Measurements from ENCODE around the gene RNF125.
"Not testable (repeated sequence)": the region's sequence is repeated elsewhere in the genome, so short reads cannot be mapped to it uniquely, and the experiment has no call there.

The RNF125 gene

GRCh38 chr18:32010124-32010721 is 8.4 kb upstream of the RNF125 start:
- H3K4me3 ChIP-seq (ENCODE audit: low read length), result no peak overlapping the region
- DNase-seq (ENCODE audit: low read depth), result no peak
- no peak for TF ChIP-seq CTCF (conservative IDR thresholded peaks at IDR 0.05; ENCODE audit: low read length)

GRCh38 chr18:32011193-32011592 is 7.4 kb upstream of the RNF125 start:
- TF ChIP-seq CTCF (conservative IDR thresholded peaks at IDR 0.05; ENCODE audit: low read length), result no peak
- no peak for DNase-seq (ENCODE audit: low read depth)
- no peak overlapping the region for H3K4me3 ChIP-seq (ENCODE audit: low read length)

GRCh38 chr18:32019251-32019948 is 775 bp downstream of the RNF125 start:
- H3K4me3 ChIP-seq (ENCODE audit: low read length), result peak overlapping the region; percentile 58
- DNase-seq (ENCODE audit: low read depth), result peak; percentile 8
- TF ChIP-seq CTCF (conservative IDR thresholded peaks at IDR 0.05; ENCODE audit: low read length), result no peak

GRCh38 chr18:32019949-32020625 is 1.5 kb downstream of the RNF125 start:
- not testable (repeated sequence) for DNase-seq (ENCODE audit: low read depth); H3K4me3 ChIP-seq (ENCODE audit: low read length)

GRCh38 chr18:32021756-32022564 is 3.3 kb downstream of the RNF125 start:
- no peak for DNase-seq (ENCODE audit: low read depth)
- H3K4me3 ChIP-seq (ENCODE audit: low read length), result no peak overlapping the region
- no peak for TF ChIP-seq CTCF (conservative IDR thresholded peaks at IDR 0.05; ENCODE audit: low read length)

- H3K4me3 ChIP-seq (ENCODE audit: low read length), result no peak overlapping the region
- TF ChIP-seq CTCF (conservative IDR thresholded peaks at IDR 0.05; ENCODE audit: low read length), result no peak
- DNase-seq (ENCODE audit: low read depth), result no peak
Observed at GRCh38 chr18:32025744-32026143, 7.1 kb downstream of the RNF125 start.

GRCh38 chr18:32026491-32027086 is 8.0 kb downstream of the RNF125 start:
- no peak overlapping the region for H3K4me3 ChIP-seq (ENCODE audit: low read length)
- no peak for TF ChIP-seq CTCF (conservative IDR thresholded peaks at IDR 0.05; ENCODE audit: low read length)
- DNase-seq (ENCODE audit: low read depth), result no peak

Data from AG10803 (cell line).